ENCODE data around the gene EHMT1.

Gene EHMT1

GRCh38 chr9:137674307-137674975 lies 55.6 kb downstream of the EHMT1 start:
- DNase-seq = no peak

GRCh38 chr9:137674976-137675320 lies 56.1 kb downstream of the EHMT1 start:
- no peak for DNase-seq

DNA sequence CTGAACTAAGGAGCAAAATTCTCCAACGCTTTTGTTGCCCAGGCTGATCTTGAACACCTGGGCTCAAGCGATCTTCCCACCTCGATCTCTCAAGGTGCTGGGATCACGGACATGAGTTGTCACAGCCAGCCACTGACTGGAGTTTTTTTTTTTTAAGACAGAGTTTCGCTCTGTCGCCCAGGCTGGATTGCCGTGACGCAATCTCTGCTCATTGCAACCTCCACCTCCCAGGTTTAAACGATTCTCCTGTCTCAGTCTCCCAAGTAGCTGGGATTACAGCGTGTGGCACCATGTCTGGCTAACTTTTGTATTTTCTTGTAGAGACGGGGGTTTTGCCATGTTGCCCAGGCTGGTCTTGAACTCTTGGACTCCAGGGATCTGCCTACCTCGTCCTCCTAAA lies 58.2 kb downstream of the EHMT1 start:
- no peak for DNase-seq

GRCh38 chr9:137678202-137678601 lies 59.4 kb downstream of the EHMT1 start:
- DNase-seq = no peak

DNA sequence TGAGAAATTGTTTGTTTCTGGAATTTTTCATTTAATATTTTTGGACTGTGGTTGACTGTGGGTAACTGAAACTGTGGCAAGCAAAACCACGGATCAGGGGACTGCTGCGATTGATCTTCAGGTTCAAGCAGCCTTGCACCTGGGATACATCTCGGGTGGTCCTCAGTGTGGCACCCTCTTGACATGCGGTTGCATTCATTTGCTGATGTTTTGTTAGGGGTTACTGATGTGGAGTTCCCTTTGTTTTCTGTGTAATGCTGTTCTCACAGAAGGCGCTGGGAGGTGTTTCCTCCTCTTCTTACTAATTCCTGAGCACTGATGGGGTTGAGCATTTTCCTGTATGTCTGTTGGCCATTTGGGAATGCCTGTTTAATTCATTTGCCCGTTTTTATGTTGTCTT lies 60.4 kb downstream of the EHMT1 start:
- no peak for DNase-seq

GRCh38 chr9:137679695-137680305 lies 61.0 kb downstream of the EHMT1 start:
- no peak for DNase-seq

DNA sequence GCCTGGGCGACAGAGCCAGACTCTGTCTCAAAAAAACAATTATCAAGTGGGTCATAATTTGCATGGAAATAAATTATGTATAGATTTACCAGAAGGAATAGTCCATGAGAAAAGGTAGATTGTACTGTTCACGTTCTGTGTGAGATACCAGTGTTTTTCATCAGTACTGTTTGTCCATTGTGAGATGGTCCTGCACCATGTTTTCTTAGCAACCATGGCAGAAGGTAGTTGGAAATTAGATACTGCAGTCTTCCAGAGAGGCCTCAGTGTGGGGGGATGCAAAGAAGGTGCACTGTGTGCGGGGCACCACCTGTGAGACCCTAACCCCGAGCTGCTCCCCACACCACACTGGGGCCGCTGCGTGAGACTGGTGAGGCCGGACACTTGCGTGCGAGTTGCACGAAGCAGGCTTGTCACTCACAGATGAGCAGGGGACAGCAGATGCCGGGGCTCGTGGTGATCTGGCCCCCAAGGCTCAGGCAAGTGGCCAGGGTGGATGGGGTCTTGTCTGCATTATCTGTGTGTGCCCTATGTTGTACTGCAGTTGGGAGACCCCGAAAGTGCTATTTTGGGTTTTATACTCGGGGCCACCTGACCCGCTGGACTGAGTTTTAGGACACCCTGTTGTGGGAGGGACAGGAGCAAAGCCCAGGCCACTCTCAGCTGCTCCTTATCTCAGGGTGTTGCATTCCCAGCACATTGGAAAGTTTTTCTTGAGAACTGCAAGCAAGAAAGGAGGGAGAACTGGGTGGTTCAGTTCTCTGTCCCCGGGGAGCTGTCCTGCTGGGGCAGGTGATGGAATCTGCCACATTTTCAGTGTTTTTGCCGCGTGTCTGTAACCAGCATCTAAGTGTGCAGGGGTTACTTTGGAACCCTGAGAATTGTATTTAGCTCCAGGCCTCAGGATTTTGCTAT lies 61.9 kb downstream of the EHMT1 start:
- no peak for DNase-seq

DNA sequence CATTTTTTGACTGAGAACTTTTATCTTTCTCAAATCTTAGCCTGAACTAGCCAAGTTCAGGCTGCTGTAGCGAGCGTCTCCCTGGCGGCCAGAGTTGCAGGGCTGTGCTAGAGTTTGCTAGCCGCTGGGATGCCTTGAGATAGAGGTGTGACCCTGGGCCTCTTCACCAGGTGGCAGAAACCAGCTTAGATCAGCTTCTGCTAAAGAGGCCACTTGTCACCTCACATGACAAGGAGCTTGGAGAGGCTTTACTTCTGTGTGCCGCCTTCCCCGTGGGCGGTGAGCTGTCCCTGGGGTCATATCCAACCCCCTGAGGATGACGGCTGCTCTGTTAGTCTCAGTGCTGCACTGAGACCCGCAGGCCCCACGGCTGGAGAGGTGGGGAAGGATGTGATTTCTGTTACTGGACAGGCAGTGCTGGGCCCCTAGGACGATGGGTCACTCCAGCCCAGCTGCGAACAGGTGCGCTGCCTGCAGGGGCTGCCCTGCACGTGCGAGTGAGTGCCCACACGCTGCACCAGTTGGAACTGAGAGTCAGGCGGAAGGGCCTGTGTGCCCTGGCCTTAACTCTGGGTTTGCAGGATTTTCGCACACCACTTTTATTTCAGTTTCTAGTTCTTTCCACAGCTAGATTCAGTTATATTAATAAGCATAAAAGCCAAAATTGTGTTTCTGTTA lies 63.8 kb downstream of the EHMT1 start:
- no peak for DNase-seq

GRCh38 chr9:137683262-137683864 lies 64.6 kb downstream of the EHMT1 start:
- DNase-seq = no peak

DNA sequence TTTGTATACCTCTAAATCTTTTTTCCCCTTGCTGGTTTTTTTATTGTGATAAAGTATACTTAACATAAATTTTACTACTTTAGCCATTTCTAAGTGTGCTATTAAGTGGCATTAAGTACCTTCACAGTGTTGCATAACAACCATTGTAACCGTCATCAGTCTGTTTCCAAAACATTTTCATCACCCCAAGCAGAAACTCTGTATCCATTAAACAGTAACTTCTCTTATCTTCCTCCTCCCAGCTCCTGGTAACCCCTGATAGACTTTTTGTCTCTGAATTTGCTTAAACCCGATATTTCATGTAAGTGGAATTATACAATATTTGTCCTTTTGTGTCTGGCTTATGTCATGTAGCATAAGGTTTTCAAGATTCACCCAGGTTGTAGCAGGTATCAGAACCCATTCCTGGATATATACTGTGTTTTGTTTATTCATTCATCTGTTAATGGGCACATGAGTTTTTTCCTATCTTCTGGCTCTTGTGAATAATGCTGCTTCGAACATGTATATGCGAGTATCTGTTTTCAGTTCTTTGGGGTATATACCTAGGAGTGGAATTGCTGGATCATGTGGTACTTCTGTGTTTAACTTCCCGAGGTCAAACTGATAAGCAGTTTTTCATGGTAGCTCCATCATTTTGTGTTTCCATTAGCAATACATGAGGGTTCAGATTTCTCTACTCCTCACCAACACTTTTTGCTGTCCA lies 66.4 kb downstream of the EHMT1 start:
- DNase-seq = no peak

- no peak for DNase-seq
Observed at GRCh38 chr9:137685741-137686420, 67.1 kb downstream of the EHMT1 start.

GRCh38 chr9:137688261-137688660 lies 69.5 kb downstream of the EHMT1 start:
- no peak for DNase-seq

- no peak for DNase-seq
Observed at GRCh38 chr9:137688725-137689124, 69.9 kb downstream of the EHMT1 start.

GRCh38 chr9:137689745-137690529 lies 71.1 kb downstream of the EHMT1 start:
- no peak for DNase-seq

GRCh38 chr9:137690930-137691645 lies 72.3 kb downstream of the EHMT1 start:
- DNase-seq = no peak

DNA sequence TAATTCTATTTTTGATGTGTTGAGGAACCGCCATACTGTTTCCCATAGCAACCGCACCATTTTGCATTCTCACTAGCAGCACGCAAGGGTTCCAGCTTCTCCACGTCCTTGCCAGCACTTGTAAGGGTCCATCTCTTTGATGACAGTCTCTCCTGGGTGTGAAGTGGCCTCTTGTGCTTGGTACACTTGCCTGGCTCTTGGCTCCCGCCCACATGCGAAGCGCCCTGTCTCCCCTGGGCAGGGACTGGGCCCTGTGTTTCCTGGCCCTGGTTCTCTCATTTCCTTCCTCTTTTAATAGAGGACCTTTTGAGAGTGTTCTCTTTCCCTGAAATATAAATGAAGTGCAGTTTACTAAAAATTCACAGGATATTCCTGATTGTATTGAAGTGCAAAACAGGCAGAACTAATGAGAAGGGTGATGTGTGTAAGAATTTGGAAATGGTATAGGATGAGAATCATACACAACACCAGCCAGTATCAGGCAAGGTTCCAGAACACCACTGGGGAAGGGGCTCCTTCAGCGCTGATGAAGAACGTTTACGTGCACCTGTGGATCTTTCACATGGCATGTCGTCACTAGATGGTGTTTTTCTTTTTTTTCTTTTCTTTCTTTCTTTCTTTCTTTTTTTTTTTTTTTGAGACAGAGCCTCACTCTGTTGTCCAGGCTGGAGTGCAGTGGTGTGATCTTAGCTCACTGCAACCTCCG lies 73.0 kb downstream of the EHMT1 start:
- DNase-seq = no peak

DNA sequence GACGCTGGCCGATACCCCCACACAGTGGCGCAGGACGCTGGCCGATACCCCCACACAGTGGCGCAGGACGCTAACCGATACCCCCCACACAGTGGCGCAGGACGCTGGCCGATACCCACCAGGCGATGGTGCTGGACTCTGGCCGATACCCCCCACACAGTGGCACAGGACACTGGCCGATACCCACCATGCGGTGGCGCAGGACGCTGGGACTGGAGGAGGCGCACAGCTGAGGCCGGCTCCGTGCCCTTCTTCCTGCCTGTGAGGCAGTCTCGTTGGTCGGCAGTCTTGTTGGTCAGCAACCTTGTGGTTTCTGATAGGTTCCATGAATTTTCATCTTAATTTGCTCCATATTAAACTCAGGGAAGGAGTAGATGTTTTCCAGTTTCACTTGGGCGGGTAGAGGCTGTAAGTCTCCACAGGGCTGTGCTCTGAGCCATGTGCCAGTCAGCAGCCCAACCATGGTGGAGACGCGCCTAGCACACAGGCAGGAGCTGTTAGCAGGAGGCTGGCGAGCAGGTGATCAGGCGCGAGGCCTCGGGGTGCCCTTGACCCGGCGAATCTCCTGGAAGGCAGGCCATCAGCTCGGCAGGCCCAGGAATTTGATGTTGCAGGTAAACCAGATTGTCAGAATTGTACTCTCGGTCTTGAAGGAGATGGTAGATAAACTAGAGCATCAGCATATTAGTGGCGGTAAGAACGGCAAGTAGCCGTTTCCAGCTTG lies 75.6 kb downstream of the EHMT1 start:
- DNase-seq = no peak

GRCh38 chr9:137694962-137695875 lies 76.4 kb downstream of the EHMT1 start:
- DNase-seq = no peak
